H9 (cell line): ENCODE results near the gene KCNMA1. TPM values are rescaled to one million over a fixed set of nuclear protein-coding genes. Genes with fewer than 3 reads are reported as not detected.

Source experiments
- DNase-seq: peaks from one replicate; pipeline ENCODE4 v3.0.0-alpha.2; 2017
- H2AFZ ChIP-seq: one replicate; pipeline ENCODE4 v1.6.1; 2013; ENCODE audit warnings: mild to moderate bottlenecking, low read length, control low read depth, moderate library complexity
- H2AK5ac ChIP-seq: 2 replicates; pipeline ENCODE4 v1.6.1; 2013; ENCODE audit warnings: low read length, control low read depth, mixed read lengths; ENCODE audit not compliant: insufficient read length
- H2BK120ac ChIP-seq: one replicate; pipeline ENCODE4 v1.6.1; 2013; ENCODE audit warnings: low read depth, mild to moderate bottlenecking, low read length, control low read depth, inconsistent platforms; ENCODE audit not compliant: poor library complexity, severe bottlenecking
- H2BK12ac ChIP-seq: 2 replicates; pipeline ENCODE4 v1.6.1; 2013; ENCODE audit warnings: low read length, control low read depth, mixed read lengths, low read depth; ENCODE audit not compliant: insufficient read length
- H2BK15ac ChIP-seq: 2 replicates; pipeline ENCODE4 v1.6.1; 2013; ENCODE audit warnings: low read depth, low read length, control low read depth
- H2BK20ac ChIP-seq: one replicate; pipeline ENCODE4 v1.6.1; 2013; ENCODE audit warnings: low read depth, mild to moderate bottlenecking, low read length, control low read depth, inconsistent platforms; ENCODE audit not compliant: poor library complexity, severe bottlenecking
- H2BK5ac ChIP-seq: 2 replicates; pipeline ENCODE4 v1.6.1; 2013; ENCODE audit warnings: low read length, control low read depth, mixed read lengths; ENCODE audit not compliant: insufficient read length
- H3K14ac ChIP-seq: 2 replicates; pipeline ENCODE4 v1.6.1; 2013; ENCODE audit warnings: low read length, control low read depth; ENCODE audit not compliant: insufficient read depth
- H3K18ac ChIP-seq: 2 replicates; pipeline ENCODE4 v1.6.1; 2013; ENCODE audit warnings: low read depth, mild to moderate bottlenecking, mixed read lengths, low read length, control low read depth; ENCODE audit not compliant: insufficient read length
- H3K23ac ChIP-seq: 2 replicates; pipeline ENCODE4 v1.6.1; 2013; ENCODE audit warnings: low read length, control low read depth, mixed read lengths, low read depth; ENCODE audit not compliant: insufficient read length
- H3K23me2 ChIP-seq: 2 replicates; pipeline ENCODE4 v1.6.1; 2013; ENCODE audit warnings: low read depth, mild to moderate bottlenecking, mixed read lengths, low read length, control low read depth; ENCODE audit not compliant: insufficient read length, poor library complexity, severe bottlenecking
- H3K27ac ChIP-seq: 2 replicates; pipeline ENCODE4 v1.5.1; 2013; ENCODE audit warnings: low read length, control low read depth, mixed read lengths, low read depth; ENCODE audit not compliant: insufficient read length
- H3K27me3 ChIP-seq: 2 replicates; pipeline ENCODE4 v1.6.1; 2013; ENCODE audit warnings: low read length, control low read depth, inconsistent platforms; ENCODE audit not compliant: insufficient read depth
- H3K4ac ChIP-seq: 2 replicates; pipeline ENCODE4 v1.6.1; 2013; ENCODE audit warnings: low read depth, mild to moderate bottlenecking, control low read depth, inconsistent platforms, low read length, moderate library complexity
- H3K4me1 ChIP-seq: 2 replicates; pipeline ENCODE4 v1.6.1; 2013; ENCODE audit warnings: low read length, control low read depth, inconsistent platforms; ENCODE audit not compliant: insufficient read depth
- H3K4me2 ChIP-seq: 2 replicates; pipeline ENCODE4 v1.6.1; 2013; ENCODE audit warnings: low read length, control low read depth, mixed read lengths; ENCODE audit not compliant: insufficient read length, insufficient read depth
- H3K56ac ChIP-seq: 2 replicates; pipeline ENCODE4 v1.6.1; 2013; ENCODE audit warnings: low read depth, mild to moderate bottlenecking, mixed read lengths, low read length, control low read depth; ENCODE audit not compliant: insufficient read length
- H3K79me1 ChIP-seq: 2 replicates; pipeline ENCODE4 v1.6.1; 2013; ENCODE audit warnings: low read depth, mild to moderate bottlenecking, moderate library complexity, low read length, control low read depth, inconsistent platforms; ENCODE audit not compliant: insufficient read depth, poor library complexity, severe bottlenecking
- H3K79me2 ChIP-seq: 2 replicates; pipeline ENCODE4 v1.6.1; 2013; ENCODE audit warnings: low read length, control low read depth, inconsistent platforms; ENCODE audit not compliant: insufficient read depth
- H3K9ac ChIP-seq: 2 replicates; pipeline ENCODE4 v1.6.1; 2013; ENCODE audit warnings: low read length, control low read depth, mixed read lengths; ENCODE audit not compliant: insufficient read length; ENCODE audit errors: extremely low read depth
- H3K9me3 ChIP-seq: one replicate; pipeline ENCODE4 v1.6.1; 2013; ENCODE audit warnings: low read depth, low read length, inconsistent platforms; ENCODE audit not compliant: control insufficient read depth
- H3T11ph ChIP-seq: one replicate; pipeline ENCODE4 v1.6.1; 2013; ENCODE audit warnings: mild to moderate bottlenecking, low read length, control low read depth, inconsistent platforms
- H4K20me1 ChIP-seq: one replicate; pipeline ENCODE4 v1.6.1; 2013; ENCODE audit not compliant: control insufficient read depth, insufficient read length, insufficient read depth
- H4K5ac ChIP-seq: 2 replicates; pipeline ENCODE4 v1.6.1; 2013; ENCODE audit warnings: low read depth, mild to moderate bottlenecking, mixed read lengths, low read length, control low read depth; ENCODE audit not compliant: insufficient read length
- H4K8ac ChIP-seq: replicated peaks from 2 replicates; pipeline ENCODE4 v1.6.1; 2013; ENCODE audit warnings: low read length, control low read depth, mixed read lengths, low read depth; ENCODE audit not compliant: insufficient read length
- H4K91ac ChIP-seq: 2 replicates; pipeline ENCODE4 v1.6.1; 2013; ENCODE audit warnings: low read depth, mild to moderate bottlenecking, moderate library complexity, mixed read lengths, low read length, control low read depth; ENCODE audit not compliant: insufficient read length
- H3K27ac Mint-ChIP-seq, 3 experiments: 2 replicates in 2 of 3; 3 replicates in 1 of 3; pipeline ENCODE4 v1.8.0; 2020 to 2021; ENCODE audit warnings: mixed read lengths in 3 of 3, mild to moderate bottlenecking in 1 of 3, moderate library complexity in 1 of 3
- H3K27me3 Mint-ChIP-seq: 2 replicates; pipeline ENCODE4 v1.8.0; 2021; ENCODE audit warnings: low read depth, mild to moderate bottlenecking, moderate library complexity, mixed read lengths
- H3K36me3 Mint-ChIP-seq, 3 experiments: 2 replicates in 2 of 3; 3 replicates in 1 of 3; pipeline ENCODE4 v1.8.0; 2020 to 2021; ENCODE audit warnings: low read depth in 3 of 3, mixed read lengths in 3 of 3; ENCODE audit not compliant: insufficient read depth in 1 of 3
- H3K4me1 Mint-ChIP-seq, 2 experiments: 2 replicates each; pipeline ENCODE4 v1.8.0; 2020; ENCODE audit warnings: mixed read lengths in 2 of 2
- H3K4me3 Mint-ChIP-seq, 2 experiments: 2 replicates in 1 of 2; 3 replicates in 1 of 2; pipeline ENCODE4 v1.8.0; 2020 to 2021; ENCODE audit warnings: mild to moderate bottlenecking in 2 of 2, mixed read lengths in 2 of 2, moderate library complexity in 1 of 2
- H3K9me3 Mint-ChIP-seq, 2 experiments: 2 replicates in 1 of 2; 3 replicates in 1 of 2; pipeline ENCODE4 v1.8.0; 2020; ENCODE audit warnings: mild to moderate bottlenecking in 2 of 2, mixed read lengths in 2 of 2, moderate library complexity in 1 of 2
- CTCF ChIP-seq: fragments of 200-600 bp; sonication (generic); conservative IDR thresholded peaks from 3 replicates; pipeline ENCODE4 v1.8.0; 2021; ENCODE audit warnings: antibody characterized with exemption, mild to moderate bottlenecking
- WGBS: extraction: QIAGEN DNeasy Blood & Tissue Kit; methylation state at CpG from one replicate; pipeline ENCODE4 v1.1.7; 2013; ENCODE audit warnings: missing lambda C conversion rate, low lambda C conversion rate, mixed read lengths; ENCODE audit not compliant: insufficient read length; ENCODE audit errors: extremely low coverage; 5-methylcytosine and 5-hydroxymethylcytosine counted together
- total RNA-seq: library from RNA; stranded (reverse); gene quantifications from 2 replicates; pipeline ENCODE4 v1.2.1, GENCODE V29; 2021

Gene KCNMA1
- total RNA-seq, 1 experiment from 2014 or later, result 2.0 TPM

DNA sequence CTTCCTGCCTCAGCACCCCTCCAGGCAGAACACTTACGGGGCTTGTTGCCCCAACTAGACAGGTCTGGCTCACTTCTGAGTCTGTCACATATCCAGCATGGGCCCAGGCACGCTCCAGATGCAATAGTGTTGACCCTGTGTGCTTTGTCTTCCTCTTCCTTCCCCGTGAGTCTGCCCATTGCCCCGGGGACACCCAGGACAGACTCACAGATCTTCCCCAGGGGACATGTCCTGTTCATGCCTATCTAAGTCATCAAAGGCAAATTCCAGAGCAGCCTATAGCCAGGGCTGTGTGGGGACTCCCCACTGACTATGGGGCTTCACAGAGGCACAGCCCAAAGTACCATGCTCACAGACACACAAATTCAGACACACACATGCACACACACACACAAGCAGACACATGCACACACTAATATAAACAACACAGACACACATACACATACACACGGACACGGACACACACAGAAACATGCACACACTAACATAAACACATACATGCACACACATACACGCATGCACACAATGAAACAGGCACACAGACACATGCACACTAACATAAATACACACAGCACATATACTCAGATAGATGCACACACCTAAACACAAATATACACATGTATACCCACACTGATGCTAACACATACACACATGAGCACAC, 175.8 kb downstream of the KCNMA1 start:
- Histone ChIP-seq H4K20me1 (no peaks in the 10 kb centered on the region), H2BK20ac (no peak overlapping the region), H3K4me1 (peaks cover 3% of the 10 kb centered on the region; the same call in 1 of the 2 replicates), H3T11ph (no peak overlapping the region), H3K23me2 (no peaks in the 10 kb centered on the region), H3K14ac (no peak overlapping the region), H2AK5ac (no peak overlapping the region), H3K27me3 (no peaks in the 10 kb centered on the region), H2BK120ac (no peak overlapping the region), H3K56ac (no peak overlapping the region), H3K18ac (no peak overlapping the region), H3K79me1 (no peaks in the 10 kb centered on the region), H4K8ac (no peak overlapping the region), H2AFZ (no peak overlapping the region), H4K5ac (no peak overlapping the region), H2BK15ac (no peak overlapping the region), H3K4me2 (no peak overlapping the region), H4K91ac (no peak overlapping the region), H3K23ac (no peak overlapping the region), H3K27ac (no peak overlapping the region), H3K4ac (no peak overlapping the region), H3K79me2 (no peaks in the 10 kb centered on the region), H3K9ac (no peak overlapping the region), H2BK12ac (no peak overlapping the region), H3K9me3 (no peaks in the 10 kb centered on the region), H2BK5ac (no peak overlapping the region)
- Mint-ChIP-seq H3K27ac (no peak overlapping the region), H3K4me1 (peaks cover 8 to 15% of the 10 kb centered on the region in 2 experiments), H3K36me3 (no peaks in the 10 kb centered on the region; a peak in 1 of 7 replicates), H3K9me3 (no peaks in the 10 kb centered on the region), H3K27me3 (no peaks in the 10 kb centered on the region), H3K4me3 (no peak overlapping the region)
- no CpG with 5 or more reads among the region's 7 CpGs for WGBS
- TF ChIP-seq CTCF, result no peak
- no peak for DNase-seq
